HCT116 (cell line): ENCODE results near the gene TRPV4. TPM values are rescaled to one million over a fixed set of nuclear protein-coding genes. Genes with fewer than 3 reads are reported as not detected.

ENCODE experiments used
- ATAC-seq: fragments of 200-7000 bp; cut with Tn5 transposase; 2 replicates; pipeline ENCODE4 v1.9.1; 2020; ENCODE audit warnings: mild to moderate bottlenecking, moderate library complexity
- BruUV-seq: library from RNA; stranded (reverse); fragments of 400-500 nt; replicated peaks from 2 replicates; lab custom pipeline; 2021; lab: Mats Ljungman, UMichigan
- CTCF ChIA-PET: fragments of 300-600 bp; sonication (Branson Sonifier 250); formaldehyde crosslinking; loops from one replicate; lab custom pipeline; 2021; ENCODE audit warnings: antibody characterized with exemption; lab: Charles Lee
- POLR2A ChIA-PET: fragments of 300-600, 350-600 bp; sonication (Branson Sonifier 250); formaldehyde crosslinking; loops from one replicate; lab custom pipeline; 2021; ENCODE audit warnings: antibody characterized with exemption; lab: Charles Lee
- RAD21 ChIA-PET, 2 experiments: fragments of 300-600 bp; sonication (Branson Sonifier 250); formaldehyde crosslinking; loops; one replicate each; lab custom pipeline; 2023; ENCODE audit warnings: low total read pairs in 2 of 2; ENCODE audit not compliant: uncharacterized antibody in 2 of 2, unreplicated experiment in 2 of 2, low non-redundant PET in 1 of 2; lab: Charles Lee
- DNase-seq: peaks from one replicate; pipeline ENCODE4 v3.0.0-alpha.2; 2010; ENCODE audit warnings: low read depth, low spot score
- H2AFZ ChIP-seq: fragments of 200-600 bp; shearing (Covaris generic), sonication (generic); 2 replicates; pipeline ENCODE4 v1.6.1; 2017; ENCODE audit warnings: low read depth, mixed run types, mixed read lengths, antibody characterized with exemption, low read length; ENCODE audit not compliant: poor library complexity, severe bottlenecking
- H3K27ac ChIP-seq: 2 replicates; pipeline ENCODE4 v1.5.1; 2012; ENCODE audit warnings: low read depth, low read length
- H3K27me3 ChIP-seq: fragments of 200-600 bp; sonication (generic); 2 replicates; pipeline ENCODE4 v1.6.1; 2016; ENCODE audit warnings: mixed run types, low read length, mixed read lengths; ENCODE audit not compliant: insufficient read depth
- H3K36me3 ChIP-seq, 2 experiments: fragments of 200-500 bp in 1 of 2; fragments of 200-600 bp in 1 of 2; sonication (Bioruptor generic) in 1 of 2; sonication (generic) in 1 of 2; 2 replicates each; pipeline versions ENCODE4 v1.5.1 to v1.6.1; 2014 to 2016; ENCODE audit warnings: low read length in 2 of 2, inconsistent platforms in 1 of 2, mixed read lengths in 1 of 2, mixed run types in 1 of 2; ENCODE audit not compliant: insufficient read depth in 2 of 2, control insufficient read depth in 1 of 2
- H3K4me1 ChIP-seq, 2 experiments: fragments of 200-600 bp in 1 of 2; sonication (generic) in 1 of 2; 2 replicates each; pipeline versions ENCODE4 v1.5.1 to v1.6.1; 2012 to 2017; ENCODE audit warnings: low read length in 2 of 2, inconsistent platforms in 1 of 2, mild to moderate bottlenecking in 1 of 2, mixed read lengths in 1 of 2, mixed run types in 1 of 2, moderate library complexity in 1 of 2; ENCODE audit not compliant: insufficient read depth in 2 of 2, control insufficient read depth in 1 of 2
- H3K4me2 ChIP-seq: fragments of 200-600 bp; sonication (generic); 2 replicates; pipeline ENCODE4 v1.6.1; 2017; ENCODE audit warnings: mixed run types, low read length, mixed read lengths
- H3K4me3 ChIP-seq, 2 experiments: fragments of 200-600 bp in 1 of 2; sonication (generic) in 1 of 2; replicated peaks in 1 of 2; 2 replicates each; pipeline ENCODE4 v1.5.1; 2011 to 2016; ENCODE audit warnings: low read length in 2 of 2, control low read depth in 1 of 2, low read depth in 1 of 2, mild to moderate bottlenecking in 1 of 2, mixed read lengths in 1 of 2, mixed run types in 1 of 2
- H3K79me2 ChIP-seq: fragments of 200-600 bp; sonication (generic); 2 replicates; pipeline ENCODE4 v1.6.1; 2017; ENCODE audit warnings: mild to moderate bottlenecking, mixed run types, low read length, moderate library complexity, mixed read lengths; ENCODE audit not compliant: insufficient read depth
- H3K9ac ChIP-seq: fragments of 200-600 bp; sonication (generic); 2 replicates; pipeline ENCODE4 v1.6.1; 2016; ENCODE audit warnings: low read length, mixed read lengths
- H3K9me2 ChIP-seq: fragments of 200-600 bp; sonication (generic), shearing (Covaris generic); 2 replicates; pipeline ENCODE4 v1.6.1; 2017; ENCODE audit warnings: mixed run types, mild to moderate bottlenecking, moderate library complexity; ENCODE audit not compliant: insufficient read depth
- H3K9me3 ChIP-seq, 2 experiments: fragments of 200-500 bp in 1 of 2; fragments of 200-600 bp in 1 of 2; sonication (Bioruptor generic) in 1 of 2; sonication (generic) in 1 of 2; 2 replicates each; pipeline ENCODE4 v1.6.1; 2014 to 2017; ENCODE audit warnings: low read length in 2 of 2, mixed read lengths in 2 of 2, inconsistent platforms in 1 of 2, low read depth in 1 of 2, mild to moderate bottlenecking in 1 of 2, mixed run types in 1 of 2, moderate library complexity in 1 of 2; ENCODE audit not compliant: control insufficient read depth in 1 of 2, insufficient read depth in 1 of 2
- H4K20me1 ChIP-seq: fragments of 200-600 bp; sonication (generic), shearing (Covaris generic); 2 replicates; pipeline ENCODE4 v1.6.1; 2017; ENCODE audit warnings: mixed run types, mild to moderate bottlenecking, moderate library complexity; ENCODE audit not compliant: insufficient read depth
- EGR1 ChIP-seq: IDR thresholded peaks from 2 replicates; pipeline ENCODE4 v1.6.1; 2012; ENCODE audit warnings: low read depth
- ELF1 ChIP-seq: IDR thresholded peaks from 2 replicates; pipeline ENCODE4 v1.6.1; 2012; ENCODE audit warnings: low read depth, borderline replicate concordance
- EZH2 ChIP-seq: fragments of 200-600 bp; sonication (generic); IDR thresholded peaks from 2 replicates; pipeline ENCODE4 v1.6.1; 2017; ENCODE audit warnings: antibody characterized with exemption, mixed run types
- FOSL1 ChIP-seq: IDR thresholded peaks from 2 replicates; pipeline ENCODE4 v1.6.1; 2012; ENCODE audit warnings: low read depth
- POLR2AphosphoS5 ChIP-seq: IDR thresholded peaks from 2 replicates; pipeline ENCODE4 v1.6.1; 2011; ENCODE audit warnings: mild to moderate bottlenecking, low read depth, low read length, moderate library complexity
- RAD21 ChIP-seq: IDR thresholded peaks from 2 replicates; pipeline ENCODE4 v1.6.1; 2012; ENCODE audit warnings: low read depth, mild to moderate bottlenecking
- REST ChIP-seq: IDR thresholded peaks from 2 replicates; pipeline ENCODE4 v1.6.1; 2012; ENCODE audit warnings: low read depth
- SIN3A ChIP-seq: IDR thresholded peaks from 2 replicates; pipeline ENCODE4 v1.6.1; 2012; ENCODE audit warnings: low read depth
- SP1 ChIP-seq: IDR thresholded peaks from 2 replicates; pipeline ENCODE4 v1.6.1; 2012; ENCODE audit warnings: low read depth
- SRF ChIP-seq: IDR thresholded peaks from 2 replicates; pipeline ENCODE4 v1.6.1; 2012; ENCODE audit warnings: low read depth
- YY1 ChIP-seq: IDR thresholded peaks from 2 replicates; pipeline ENCODE4 v1.6.1; 2011; ENCODE audit warnings: low read length, low read depth, moderate library complexity, mild to moderate bottlenecking; ENCODE audit not compliant: insufficient replicate concordance; ENCODE audit errors: extremely low read depth
- ZNF274 ChIP-seq: fragments of 200-500 bp; sonication (Bioruptor generic); IDR thresholded peaks from 2 replicates; pipeline ENCODE4 v1.6.1; 2014; ENCODE audit warnings: mild to moderate bottlenecking, low read depth, low read length, inconsistent platforms
- intact Hi-C: fragments of 100-400 bp; cut with micrococcal nuclease; formaldehyde crosslinking; loops from 2 replicates; pipeline ENCODE4 v1.10.0; 2022
- total RNA-seq: library from RNA; stranded (reverse); gene quantifications from one replicate; pipeline ENCODE4 v1.2.1, GENCODE V29; 2021; ENCODE audit not compliant: unreplicated experiment
- TF ChIP-seq, protein P1 (sequence below): IDR thresholded peaks from 2 replicates; pipeline ENCODE4 v1.6.1; 2012
- TF ChIP-seq, protein P2 (sequence below): IDR thresholded peaks from 2 replicates; pipeline ENCODE4 v1.6.1; 2011; ENCODE audit warnings: mild to moderate bottlenecking, low read length, moderate library complexity; ENCODE audit not compliant: insufficient replicate concordance; ENCODE audit errors: extremely low read depth

TRPV4 gene
- total RNA-seq, 1 experiment from 2014 or later, result 0.54 TPM

GRCh38 chr12:109781668-109782325 is 51.4 kb downstream of the TRPV4 start:
- H3K36me3 ChIP-seq, result no peaks in the 10 kb centered on the region
- POLR2A ChIA-PET, result no interaction called here
- no peaks in the 10 kb centered on the region for H3K9me2 ChIP-seq
- H3K79me2 ChIP-seq, result no peaks in the 10 kb centered on the region
- RAD21 ChIA-PET, result no interaction called here
- no peak for TF ChIP-seq ELF1
- TF ChIP-seq RAD21, result no peak
- TF ChIP-seq, protein P1, sequence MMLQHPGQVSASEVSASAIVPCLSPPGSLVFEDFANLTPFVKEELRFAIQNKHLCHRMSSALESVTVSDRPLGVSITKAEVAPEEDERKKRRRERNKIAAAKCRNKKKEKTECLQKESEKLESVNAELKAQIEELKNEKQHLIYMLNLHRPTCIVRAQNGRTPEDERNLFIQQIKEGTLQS, result no peak
- TF ChIP-seq REST, result no peak
- no peak for TF ChIP-seq EZH2
- TF ChIP-seq SP1, result no peak
- TF ChIP-seq SRF, result no peak
- TF ChIP-seq SIN3A, result no peak
- TF ChIP-seq, protein P2, sequence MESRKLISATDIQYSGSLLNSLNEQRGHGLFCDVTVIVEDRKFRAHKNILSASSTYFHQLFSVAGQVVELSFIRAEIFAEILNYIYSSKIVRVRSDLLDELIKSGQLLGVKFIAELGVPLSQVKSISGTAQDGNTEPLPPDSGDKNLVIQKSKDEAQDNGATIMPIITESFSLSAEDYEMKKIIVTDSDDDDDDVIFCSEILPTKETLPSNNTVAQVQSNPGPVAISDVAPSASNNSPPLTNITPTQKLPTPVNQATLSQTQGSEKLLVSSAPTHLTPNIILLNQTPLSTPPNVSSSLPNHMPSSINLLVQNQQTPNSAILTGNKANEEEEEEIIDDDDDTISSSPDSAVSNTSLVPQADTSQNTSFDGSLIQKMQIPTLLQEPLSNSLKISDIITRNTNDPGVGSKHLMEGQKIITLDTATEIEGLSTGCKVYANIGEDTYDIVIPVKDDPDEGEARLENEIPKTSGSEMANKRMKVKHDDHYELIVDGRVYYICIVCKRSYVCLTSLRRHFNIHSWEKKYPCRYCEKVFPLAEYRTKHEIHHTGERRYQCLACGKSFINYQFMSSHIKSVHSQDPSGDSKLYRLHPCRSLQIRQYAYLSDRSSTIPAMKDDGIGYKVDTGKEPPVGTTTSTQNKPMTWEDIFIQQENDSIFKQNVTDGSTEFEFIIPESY, result no peak
- no peak for TF ChIP-seq POLR2AphosphoS5
- no peak for TF ChIP-seq ZNF274
- no peak for TF ChIP-seq EGR1
- no peak for TF ChIP-seq YY1
- TF ChIP-seq FOSL1, result no peak
- H3K9me3 ChIP-seq, result no peaks in the 10 kb centered on the region; a peak in 1 of 4 replicates
- H3K4me3 ChIP-seq, result no peak overlapping the region
- H4K20me1 ChIP-seq, result no peaks in the 10 kb centered on the region
- intact Hi-C loops, result no loop called here
- CTCF ChIA-PET, result no interaction called here
- DNase-seq (no peak), ATAC-seq (no peak)
- H3K27me3 ChIP-seq, result no peaks in the 10 kb centered on the region
- H2AFZ ChIP-seq, result no peak overlapping the region
- no peak overlapping the region for H3K9ac ChIP-seq
- H3K27ac ChIP-seq, result no peak overlapping the region
- BruUV-seq, result no TSS peak
- peaks cover 7 to 8% of the 10 kb centered on the region in 2 experiments for H3K4me1 ChIP-seq
- H3K4me2 ChIP-seq, result no peak overlapping the region
